ENCODE results near the gene ST8SIA1.

- TF ChIP-seq, protein P1, sequence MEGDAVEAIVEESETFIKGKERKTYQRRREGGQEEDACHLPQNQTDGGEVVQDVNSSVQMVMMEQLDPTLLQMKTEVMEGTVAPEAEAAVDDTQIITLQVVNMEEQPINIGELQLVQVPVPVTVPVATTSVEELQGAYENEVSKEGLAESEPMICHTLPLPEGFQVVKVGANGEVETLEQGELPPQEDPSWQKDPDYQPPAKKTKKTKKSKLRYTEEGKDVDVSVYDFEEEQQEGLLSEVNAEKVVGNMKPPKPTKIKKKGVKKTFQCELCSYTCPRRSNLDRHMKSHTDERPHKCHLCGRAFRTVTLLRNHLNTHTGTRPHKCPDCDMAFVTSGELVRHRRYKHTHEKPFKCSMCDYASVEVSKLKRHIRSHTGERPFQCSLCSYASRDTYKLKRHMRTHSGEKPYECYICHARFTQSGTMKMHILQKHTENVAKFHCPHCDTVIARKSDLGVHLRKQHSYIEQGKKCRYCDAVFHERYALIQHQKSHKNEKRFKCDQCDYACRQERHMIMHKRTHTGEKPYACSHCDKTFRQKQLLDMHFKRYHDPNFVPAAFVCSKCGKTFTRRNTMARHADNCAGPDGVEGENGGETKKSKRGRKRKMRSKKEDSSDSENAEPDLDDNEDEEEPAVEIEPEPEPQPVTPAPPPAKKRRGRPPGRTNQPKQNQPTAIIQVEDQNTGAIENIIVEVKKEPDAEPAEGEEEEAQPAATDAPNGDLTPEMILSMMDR (IDR thresholded peaks at IDR 0.05): no peak
- no peak for TF ChIP-seq EZH2phosphoT487 (IDR thresholded peaks at IDR 0.05)
Measured at GRCh38 chr12:22287776-22288621, 46.5 kb downstream of the ST8SIA1 start.

Data from neural progenitor cell (in vitro differentiated cells).